Measurements from ENCODE around the gene ZNF74. TPM values are rescaled to one million over a fixed set of nuclear protein-coding genes. Genes with fewer than 3 reads are reported as not detected.
"Not testable (repeated sequence)": the region's sequence is repeated elsewhere in the genome, so short reads cannot be mapped to it uniquely, and the experiment has no call there.

The ZNF74 gene
- total RNA-seq, 1 experiment from 2014 or later, result 3.2 TPM

GRCh38 chr22:20446383-20446970 is 52.5 kb downstream of the ZNF74 start:
- DNase-seq (ENCODE audit: low read depth), result no peak

- DNase-seq (ENCODE audit: low read depth), result no peak
Measured at GRCh38 chr22:20448630-20449029, 54.7 kb downstream of the ZNF74 start.

GRCh38 chr22:20449819-20450550 is 56.0 kb downstream of the ZNF74 start:
- no peak for DNase-seq (ENCODE audit: low read depth)

- DNase-seq (ENCODE audit: low read depth), result no peak
Measured at GRCh38 chr22:20450551-20450906, 56.6 kb downstream of the ZNF74 start.

DNA sequence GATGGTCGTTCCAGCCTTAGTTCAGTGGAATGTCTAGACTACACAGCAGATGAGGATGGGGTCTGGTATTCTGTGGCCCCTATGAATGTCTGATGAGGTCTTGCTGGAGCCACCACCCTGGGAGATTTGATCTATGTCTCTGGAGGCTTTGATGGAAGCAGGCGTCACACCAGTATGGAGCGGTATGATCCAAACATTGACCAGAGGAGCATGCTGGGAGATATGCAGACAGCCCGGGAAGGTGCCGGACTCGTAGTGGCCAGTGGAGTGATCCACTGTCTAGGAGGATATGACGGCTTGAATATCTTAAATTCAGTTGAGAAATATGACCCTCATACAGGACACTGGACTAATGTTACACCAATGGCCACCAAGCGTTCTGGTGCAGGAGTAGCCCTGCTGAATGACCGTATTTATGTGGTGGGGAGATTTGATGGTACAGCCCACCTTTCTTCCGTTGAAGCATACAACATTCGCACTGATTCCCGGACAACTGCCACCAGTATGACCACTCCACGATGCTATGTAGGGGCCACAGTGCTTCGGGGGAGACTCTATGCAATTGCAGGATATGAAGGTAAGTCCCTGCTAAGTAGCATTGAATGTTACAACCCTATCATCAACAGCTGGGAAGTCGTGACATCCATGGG is 57.3 kb downstream of the ZNF74 start:
- DNase-seq (ENCODE audit: low read depth), result not testable (repeated sequence)

GRCh38 chr22:20451920-20452319 is 58.0 kb downstream of the ZNF74 start:
- no peak for DNase-seq (ENCODE audit: low read depth)

DNA sequence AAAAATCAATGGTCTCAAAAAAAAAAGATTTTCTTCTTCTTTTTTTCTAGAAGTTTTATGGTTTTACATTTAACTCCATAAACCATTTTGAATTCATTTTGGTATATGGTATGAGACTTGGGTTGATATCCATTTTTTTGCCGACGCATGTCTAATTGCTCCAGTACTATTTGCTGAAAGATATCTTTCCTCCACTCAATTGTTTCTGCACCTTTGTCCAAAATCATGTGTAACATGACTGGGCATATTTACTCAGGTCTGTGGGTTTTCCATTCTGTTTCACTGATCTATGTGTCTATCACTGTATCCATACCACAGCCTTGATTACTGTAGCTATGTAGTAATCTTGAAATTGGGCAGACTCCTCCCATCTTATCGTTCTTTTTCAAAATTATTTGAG is 59.3 kb downstream of the ZNF74 start:
- DNase-seq (ENCODE audit: low read depth), result no peak

GRCh38 chr22:20455709-20456063 is 61.7 kb downstream of the ZNF74 start:
- DNase-seq (ENCODE audit: low read depth), result no peak

DNA sequence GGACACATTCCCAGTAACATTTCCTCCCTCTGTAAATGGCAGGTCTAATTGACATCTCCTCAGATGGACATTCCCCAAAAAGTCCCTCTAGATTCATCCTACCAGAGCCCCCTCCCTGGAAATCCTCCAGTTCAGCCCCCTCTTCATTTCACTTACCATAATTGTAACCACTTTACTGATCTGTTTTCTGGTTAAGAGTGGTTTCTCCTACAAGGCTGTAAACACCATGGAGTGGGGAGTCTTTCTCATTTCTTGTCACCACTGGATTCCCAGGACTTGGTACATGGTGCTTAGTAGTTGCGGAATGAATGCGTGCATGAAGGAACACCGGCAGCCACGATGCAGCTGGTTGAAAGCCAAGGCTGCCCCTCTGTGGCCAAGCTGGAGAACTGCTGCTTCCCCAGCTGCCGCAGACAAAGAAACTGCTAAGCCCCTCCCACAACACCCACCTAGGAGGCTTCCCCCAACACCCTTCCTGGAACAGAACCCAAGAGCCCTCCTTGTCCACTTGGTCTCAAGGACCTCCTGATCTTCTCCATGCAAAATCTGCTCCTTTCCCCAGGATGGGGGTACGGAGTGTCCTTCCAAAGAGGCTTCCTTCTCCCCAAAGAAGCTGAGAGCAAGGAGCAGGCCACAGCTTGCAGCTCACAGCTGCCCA is 62.2 kb downstream of the ZNF74 start:
- peak; percentile 66 for DNase-seq (ENCODE audit: low read depth)

DNA sequence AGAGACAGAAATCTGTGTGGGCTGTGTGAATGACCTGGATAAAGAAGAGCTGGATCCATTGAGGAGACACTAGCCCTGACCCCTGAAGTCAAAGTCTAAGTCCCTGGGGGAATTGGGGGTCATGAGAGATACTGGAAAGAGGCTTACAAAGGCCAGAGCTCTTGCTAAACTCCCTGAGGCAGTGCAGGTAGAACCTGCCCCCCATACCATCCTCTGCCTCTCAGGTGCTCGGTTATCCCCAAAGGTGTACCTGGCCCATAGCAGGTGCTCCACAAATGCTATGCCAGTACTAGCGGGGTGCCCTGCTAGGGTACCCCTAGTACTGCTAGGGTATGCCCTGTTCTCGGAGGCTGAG is 62.7 kb downstream of the ZNF74 start:
- DNase-seq (ENCODE audit: low read depth), result no peak

DNA sequence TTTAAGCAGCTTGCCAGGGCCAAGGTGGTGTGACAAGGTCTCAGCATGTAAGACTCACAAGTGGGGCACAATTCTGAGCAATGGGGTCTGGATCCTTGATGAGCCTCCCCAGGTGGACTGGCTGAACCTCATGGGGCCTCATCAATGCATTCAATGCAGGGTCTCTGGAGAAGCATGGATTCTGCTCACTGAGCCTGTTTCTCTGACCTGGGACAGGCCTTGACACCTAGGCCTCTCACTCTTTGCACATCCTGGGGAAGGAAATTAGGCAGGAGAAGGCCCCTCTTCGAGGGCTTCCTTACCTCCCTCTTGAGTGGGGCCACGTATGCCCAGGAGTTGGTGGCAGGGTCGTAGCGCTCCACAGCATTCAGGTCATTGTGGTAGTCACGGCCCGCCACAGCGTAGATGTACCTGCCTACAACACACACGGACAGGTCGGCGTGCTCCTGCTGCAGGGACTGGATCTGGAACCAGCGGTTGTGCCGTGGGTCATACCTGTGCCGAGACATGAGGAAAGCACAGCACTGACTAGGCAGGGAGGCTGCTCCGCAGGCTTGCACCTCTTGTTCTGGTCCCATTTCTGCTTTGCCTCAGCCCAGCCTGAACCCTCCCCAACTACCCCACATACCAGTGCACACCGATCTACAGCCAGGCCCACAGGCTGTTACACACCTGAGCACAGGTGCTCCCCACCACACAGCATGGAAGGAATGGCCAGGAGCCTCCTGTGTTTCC is 63.7 kb downstream of the ZNF74 start:
- no peak for DNase-seq (ENCODE audit: low read depth)

Other genes with a start within 250 kb of the ZNF74 start
- 0.68 TPM in 1 of 2 replicates, not detected in the other for gene CCDC188, start 243.1 kb upstream of the ZNF74 start, total RNA-seq (2014; rRNA removed; shearing (Covaris generic))
- 0.12 and 0.39 TPM in 2 replicates for gene RTN4R, start 125.8 kb upstream of the ZNF74 start, total RNA-seq (2014; rRNA removed; shearing (Covaris generic))
- gene DGCR6L, start 74.1 kb upstream of the ZNF74 start, total RNA-seq (2014; rRNA removed; shearing (Covaris generic)), result 39.7 and 41.8 TPM in 2 replicates
- gene SCARF2, start 43.7 kb downstream of the ZNF74 start, total RNA-seq (2014; rRNA removed; shearing (Covaris generic)), result 6.0 and 6.1 TPM in 2 replicates
- gene KLHL22, start 101.6 kb downstream of the ZNF74 start, total RNA-seq (2014; rRNA removed; shearing (Covaris generic)), result 7.0 and 7.4 TPM in 2 replicates
- 19.5 and 26.9 TPM in 2 replicates for gene MED15, start 113.5 kb downstream of the ZNF74 start, total RNA-seq (2014; rRNA removed; shearing (Covaris generic))